A673 (cell line): ENCODE measurements around the gene BLTP2. TPM values are rescaled to one million over a fixed set of nuclear protein-coding genes. Genes with fewer than 3 reads are reported as not detected.

ENCODE experiments used
- BruUV-seq: library from RNA; stranded (reverse); fragments of 400-500 nt; replicated peaks from 2 replicates; lab custom pipeline; 2021; lab: Mats Ljungman, UMichigan
- CTCF ChIA-PET: fragments of 300-600 bp; sonication (Branson Sonifier 250); formaldehyde crosslinking; loops from one replicate; lab custom pipeline; 2022; ENCODE audit warnings: antibody characterized with exemption; lab: Charles Lee
- POLR2A ChIA-PET: fragments of 300-600 bp; sonication (Branson Sonifier 250); formaldehyde crosslinking; loops from one replicate; lab custom pipeline; 2022; ENCODE audit warnings: antibody characterized with exemption; ENCODE audit not compliant: low non-redundant PET; lab: Charles Lee
- DNase-seq: peaks from one replicate; pipeline ENCODE4 v3.0.0-alpha.2; 2015; ENCODE audit warnings: low spot score
- H3K27ac ChIP-seq: fragments of 200-600 bp; sonication (generic); 2 replicates; pipeline ENCODE4 v1.5.1; 2016; ENCODE audit warnings: mixed run types, low read depth, mild to moderate bottlenecking, mixed read lengths, antibody characterized with exemption, low read length; ENCODE audit not compliant: poor library complexity, severe bottlenecking
- H3K27me3 ChIP-seq: fragments of 200-600 bp; sonication (generic); replicated peaks from 2 replicates; pipeline ENCODE4 v1.6.1; 2017; ENCODE audit warnings: mixed run types, low read depth, mild to moderate bottlenecking, mixed read lengths, antibody characterized with exemption, low read length; ENCODE audit not compliant: insufficient read depth, poor library complexity
- H3K36me3 ChIP-seq: fragments of 200-600 bp; sonication (generic); 2 replicates; pipeline ENCODE4 v1.6.1; 2016; ENCODE audit warnings: mixed run types, mild to moderate bottlenecking, mixed read lengths, antibody characterized with exemption, low read length; ENCODE audit not compliant: insufficient read depth, poor library complexity, severe bottlenecking
- H3K4me1 ChIP-seq: fragments of 200-600 bp; sonication (generic); 2 replicates; pipeline ENCODE4 v1.6.1; 2017; ENCODE audit warnings: mixed run types, mild to moderate bottlenecking, mixed read lengths, antibody characterized with exemption, low read length; ENCODE audit not compliant: insufficient read depth, poor library complexity, severe bottlenecking
- H3K4me3 ChIP-seq: fragments of 200-600 bp; sonication (generic); 2 replicates; pipeline ENCODE4 v1.5.1; 2016; ENCODE audit warnings: low read depth, mixed run types, mild to moderate bottlenecking, mixed read lengths, low read length; ENCODE audit not compliant: poor library complexity, severe bottlenecking
- H3K9me3 ChIP-seq: fragments of 200-600 bp; sonication (generic); 2 replicates; pipeline ENCODE4 v1.6.1; 2016; ENCODE audit warnings: mixed run types, low read depth, mild to moderate bottlenecking, mixed read lengths, antibody characterized with exemption, low read length; ENCODE audit not compliant: poor library complexity, severe bottlenecking
- EZH2 ChIP-seq: fragments of 200-600 bp; sonication (generic); IDR thresholded peaks from 2 replicates; pipeline ENCODE4 v1.6.1; 2017; ENCODE audit warnings: borderline replicate concordance, low read depth, mild to moderate bottlenecking, mixed read lengths, antibody characterized with exemption, low read length; ENCODE audit not compliant: poor library complexity, severe bottlenecking
- intact Hi-C: fragments of 100-400 bp; cut with micrococcal nuclease; formaldehyde crosslinking; loops from one replicate; pipeline ENCODE4 v1.10.0; 2022; ENCODE audit not compliant: unreplicated experiment
- total RNA-seq: library from RNA; stranded (reverse); gene quantifications from 2 replicates; pipeline ENCODE4 v1.2.3, GENCODE V29; 2021
- TF ChIP-seq, protein P1 (sequence below): fragments of 300-800, 200-600 bp; sonication (generic); conservative IDR thresholded peaks from 2 replicates; pipeline ENCODE4 v1.5.1; 2017; ENCODE audit warnings: low read depth, mild to moderate bottlenecking, antibody characterized with exemption, low read length, moderate library complexity, mixed read lengths

Gene BLTP2
- total RNA-seq, 1 experiment from 2014 or later: 198 TPM

DNA sequence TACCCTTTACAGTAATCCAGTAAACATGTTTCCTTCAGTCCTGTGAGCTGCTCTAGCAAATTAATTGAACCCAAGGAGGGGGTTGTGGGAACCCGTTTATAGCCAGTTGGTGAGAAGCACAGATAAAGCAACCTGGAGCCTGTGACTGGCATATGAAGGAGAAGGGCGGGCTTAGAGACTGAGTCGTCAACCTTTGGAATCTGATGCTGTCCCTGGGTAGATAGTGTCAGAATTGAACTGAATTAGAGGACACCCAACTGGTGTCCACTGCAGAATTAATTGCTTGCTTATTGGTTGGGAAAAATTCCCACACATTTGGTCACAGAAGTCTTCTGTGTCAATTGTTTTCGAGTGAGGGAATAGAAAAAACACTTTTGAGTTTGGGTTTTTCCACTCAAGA lies 18.1 kb downstream of the BLTP2 start:
- Histone ChIP-seq H3K4me1 (no peaks in the 10 kb centered on the region), H3K27ac (no peak overlapping the region), H3K27me3 (no peaks in the 10 kb centered on the region), H3K9me3 (no peaks in the 10 kb centered on the region), H3K36me3 (peaks cover 66% of the 10 kb centered on the region), H3K4me3 (no peak overlapping the region)
- no peak for DNase-seq
- ChIA-PET CTCF (no interaction called here), POLR2A (no interaction called here)
- TF ChIP-seq, protein P1, sequence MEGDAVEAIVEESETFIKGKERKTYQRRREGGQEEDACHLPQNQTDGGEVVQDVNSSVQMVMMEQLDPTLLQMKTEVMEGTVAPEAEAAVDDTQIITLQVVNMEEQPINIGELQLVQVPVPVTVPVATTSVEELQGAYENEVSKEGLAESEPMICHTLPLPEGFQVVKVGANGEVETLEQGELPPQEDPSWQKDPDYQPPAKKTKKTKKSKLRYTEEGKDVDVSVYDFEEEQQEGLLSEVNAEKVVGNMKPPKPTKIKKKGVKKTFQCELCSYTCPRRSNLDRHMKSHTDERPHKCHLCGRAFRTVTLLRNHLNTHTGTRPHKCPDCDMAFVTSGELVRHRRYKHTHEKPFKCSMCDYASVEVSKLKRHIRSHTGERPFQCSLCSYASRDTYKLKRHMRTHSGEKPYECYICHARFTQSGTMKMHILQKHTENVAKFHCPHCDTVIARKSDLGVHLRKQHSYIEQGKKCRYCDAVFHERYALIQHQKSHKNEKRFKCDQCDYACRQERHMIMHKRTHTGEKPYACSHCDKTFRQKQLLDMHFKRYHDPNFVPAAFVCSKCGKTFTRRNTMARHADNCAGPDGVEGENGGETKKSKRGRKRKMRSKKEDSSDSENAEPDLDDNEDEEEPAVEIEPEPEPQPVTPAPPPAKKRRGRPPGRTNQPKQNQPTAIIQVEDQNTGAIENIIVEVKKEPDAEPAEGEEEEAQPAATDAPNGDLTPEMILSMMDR: no peak
- TF ChIP-seq EZH2: no peak
- BruUV-seq: no TSS peak
- intact Hi-C loops: no loop called here

DNA sequence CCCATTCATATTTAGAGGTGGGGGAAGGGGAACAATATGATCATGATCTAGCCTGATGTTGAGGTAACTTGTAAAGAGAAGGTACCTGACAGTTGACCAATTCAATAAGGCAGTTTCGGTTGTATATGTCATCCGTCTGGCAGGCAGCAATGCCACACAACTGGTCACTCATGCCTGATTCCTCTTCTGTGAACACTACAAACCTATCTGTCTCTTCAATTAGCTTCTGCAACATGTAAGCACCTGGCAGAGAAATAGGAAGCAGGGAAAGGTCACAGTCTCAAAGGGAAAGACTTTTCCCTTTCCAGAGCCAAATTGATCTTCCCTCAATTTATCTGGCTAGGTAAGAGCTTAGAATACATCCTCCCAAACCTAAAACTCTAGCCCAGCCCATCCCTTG lies 20.8 kb downstream of the BLTP2 start:
- Histone ChIP-seq H3K27me3 (no peaks in the 10 kb centered on the region), H3K36me3 (peaks cover 80% of the 10 kb centered on the region), H3K27ac (no peak overlapping the region), H3K4me3 (no peak overlapping the region), H3K9me3 (no peaks in the 10 kb centered on the region), H3K4me1 (no peaks in the 10 kb centered on the region)
- no TSS peak for BruUV-seq
- ChIA-PET CTCF (interaction anchor here (0.5 to 0.6 kb wide), 2 partner anchors 27 to 33 kb away, joined by 3 to 4 read pairs; no protein-coding TSS in a partner anchor), POLR2A (interaction anchor here (0.6 kb wide), 1 partner anchor 28 kb away, joined by 3 read pairs; no protein-coding TSS in a partner anchor)
- TF ChIP-seq, protein P1: no peak
- TF ChIP-seq EZH2: no peak
- intact Hi-C loops: loop anchor here (5.0 kb wide), 1 partner anchor 47 kb away; the partner anchor contains the start of gene ALDOC
- no peak for DNase-seq

DNA sequence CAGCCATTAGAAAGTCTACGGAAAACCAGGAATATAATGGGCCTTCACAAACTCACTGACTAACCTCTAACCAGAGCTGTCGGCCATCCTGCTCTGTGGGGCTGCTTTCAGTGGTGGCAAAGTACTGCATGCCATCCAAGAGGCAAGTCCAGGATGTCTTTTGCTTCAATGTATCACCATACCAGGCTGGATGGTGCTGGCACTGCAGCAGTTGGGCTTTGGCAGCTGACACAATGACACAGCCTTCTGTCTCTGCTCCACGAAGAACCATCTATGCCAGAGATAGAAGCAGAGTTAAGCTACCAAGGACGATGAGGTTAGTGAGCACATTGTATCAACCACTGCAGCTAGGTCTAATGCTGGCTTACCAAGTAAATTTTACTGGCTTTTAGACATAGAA lies 21.3 kb downstream of the BLTP2 start:
- ChIA-PET POLR2A (interaction anchor here (0.6 kb wide), 1 partner anchor 27 kb away, joined by 3 read pairs; no protein-coding TSS in a partner anchor), CTCF (interaction anchor here (0.6 kb wide), 1 partner anchor 32 kb away, joined by 3 read pairs; no protein-coding TSS in a partner anchor)
- Histone ChIP-seq H3K4me1 (no peaks in the 10 kb centered on the region), H3K9me3 (no peaks in the 10 kb centered on the region), H3K4me3 (no peak overlapping the region), H3K27me3 (no peaks in the 10 kb centered on the region), H3K27ac (no peak overlapping the region), H3K36me3 (peaks cover 85% of the 10 kb centered on the region)
- no peak for TF ChIP-seq EZH2
- TF ChIP-seq, protein P1: no peak
- DNase-seq: no peak
- intact Hi-C loops: loop anchor here (5.0 kb wide), 1 partner anchor 46 kb away; the partner anchor contains the start of gene ALDOC
- BruUV-seq: no TSS peak
